Hair follicular keratinocyte (primary cell): ENCODE data around the gene ZNF629. TPM values are rescaled to one million over a fixed set of nuclear protein-coding genes. Genes with fewer than 3 reads are reported as not detected.

Experiments
- total RNA-seq: library from RNA; depleted of rRNA; stranded (reverse); fragments of >200 nt; gene quantifications from 2 replicates; pipeline ENCODE4 v1.2.3, GENCODE V29; 2015

Gene ZNF629
- 9.9 and 11.0 TPM in 2 replicates for total RNA-seq

GRCh38 chr16:30786936-30787612 is at the start of gene ZNF629:
TSS of gene ZNF629 (minus strand) at chr16:30787205. CDS start at chr16:30784482, 2,723 bp downstream.

DNA sequence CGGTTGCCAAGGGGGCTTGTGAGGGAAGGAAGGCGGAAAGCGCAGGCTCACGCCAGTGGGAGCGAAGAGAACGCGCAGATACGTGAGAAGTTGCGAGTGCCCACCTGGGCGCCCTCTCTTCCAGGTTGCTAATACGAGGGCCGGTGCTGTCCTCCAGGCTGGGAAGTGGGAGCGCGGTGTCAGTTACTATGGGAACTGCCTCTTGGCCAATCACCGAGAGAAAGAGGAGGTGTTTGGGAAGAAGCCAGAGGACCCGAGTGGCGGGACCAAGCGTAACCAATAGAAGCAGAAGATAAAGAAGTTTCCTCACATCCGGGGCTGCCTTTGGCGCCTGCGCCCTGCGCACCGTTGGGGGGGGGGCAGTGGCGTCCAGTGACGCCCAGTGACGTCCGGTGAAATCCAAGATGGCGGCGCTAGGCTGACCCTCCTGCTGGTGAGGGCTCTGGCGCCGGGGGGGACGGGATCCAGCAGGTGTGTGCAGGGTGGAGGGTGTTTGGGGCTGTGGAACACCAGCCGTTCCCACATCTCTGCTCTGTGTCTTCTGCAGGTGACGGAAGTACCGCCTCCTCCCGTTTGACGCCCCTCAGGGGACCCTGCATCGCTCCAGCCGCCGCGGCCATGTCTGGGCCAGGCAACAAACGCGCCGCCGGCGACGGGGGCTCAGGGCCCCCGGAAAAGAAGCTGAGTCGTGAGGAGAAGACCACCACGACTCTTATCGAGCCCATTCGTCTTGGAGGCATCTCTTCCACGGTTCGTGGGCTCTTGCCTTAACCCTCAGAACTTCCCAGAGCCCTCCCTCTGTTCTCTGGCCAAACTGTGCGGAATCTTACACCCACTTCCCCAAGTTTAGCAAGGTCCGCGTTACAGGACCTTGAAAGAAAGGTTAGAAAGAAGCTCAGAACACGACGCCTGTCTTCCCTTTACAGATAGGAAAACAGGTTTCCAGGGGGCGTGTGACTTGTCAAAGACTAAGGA is 24.8 kb downstream of the ZNF629 start, which contains the start of the genes CFAP119 and RNF40:
CFAP119 (minus strand) TSS at position 135 of the 975 bp plus-strand sequence. CDS start 314 bp downstream, outside the sequence.
RNF40 (plus strand) TSS at position 395 of the 975 bp plus-strand sequence; CDS start at position 619, 224 bp downstream.

GRCh38 chr16:30747799-30748633 is 39.0 kb downstream of the ZNF629 start, which contains the start of gene PHKG2:
TSS of gene PHKG2 (plus strand) at chr16:30748425. CDS start at chr16:30748821, 396 bp downstream.

Other genes with a start within 250 kb of the ZNF629 start
- gene ZNF764, start 228.8 kb downstream of the ZNF629 start, total RNA-seq, result 2.7 and 4.8 TPM in 2 replicates
- gene ZNF688, start 215.5 kb downstream of the ZNF629 start, total RNA-seq, result 7.9 and 9.8 TPM in 2 replicates
- 1.7 and 2.3 TPM in 2 replicates for gene ZNF785, start 201.5 kb downstream of the ZNF629 start, total RNA-seq
- gene ZNF689, start 176.8 kb downstream of the ZNF629 start, total RNA-seq, result 4.9 and 5.8 TPM in 2 replicates
- gene PRR14, start 136.2 kb downstream of the ZNF629 start, total RNA-seq, result 15.0 and 18.1 TPM in 2 replicates
- gene FBRS, start 128.8 kb downstream of the ZNF629 start, total RNA-seq, result 16.9 and 21.7 TPM in 2 replicates
- gene SRCAP, start 88.0 kb downstream of the ZNF629 start, total RNA-seq, result 3.2 and 6.5 TPM in 2 replicates
- 14.2 and 27.1 TPM in 2 replicates for gene PHKG2, start 38.8 kb downstream of the ZNF629 start, total RNA-seq
- gene CFAP119, start 25.1 kb downstream of the ZNF629 start, total RNA-seq, result 1.3 and 7.1 TPM in 2 replicates
- gene RNF40, start 24.9 kb downstream of the ZNF629 start, total RNA-seq, result 42.6 and 67.0 TPM in 2 replicates
- gene BCL7C, start 106.9 kb upstream of the ZNF629 start, total RNA-seq, result 57.1 and 73.8 TPM in 2 replicates
- 0.57 and 4.2 TPM in 2 replicates for gene CTF1, start 109.4 kb upstream of the ZNF629 start, total RNA-seq
- 29.6 and 33.9 TPM in 2 replicates for gene FBXL19, start 136.4 kb upstream of the ZNF629 start, total RNA-seq
- 13.6 and 34.4 TPM in 2 replicates for gene ORAI3, start 161.9 kb upstream of the ZNF629 start, total RNA-seq
- gene SETD1A, start 170.5 kb upstream of the ZNF629 start, total RNA-seq, result 2.6 and 3.5 TPM in 2 replicates
- 7.9 and 10.3 TPM in 2 replicates for gene HSD3B7, start 198.0 kb upstream of the ZNF629 start, total RNA-seq
- gene STX1B, start 223.4 kb upstream of the ZNF629 start, total RNA-seq, result 0.08 and 0.34 TPM in 2 replicates
- 23.5 and 24.9 TPM in 2 replicates for gene STX4, start 246.4 kb upstream of the ZNF629 start, total RNA-seq